Muscle of leg (tissue), 11 donors: ENCODE measurements around the gene RESF1. TPM values are rescaled to one million over a fixed set of nuclear protein-coding genes. Genes with fewer than 3 reads are reported as not detected.
"Not testable (repeated sequence)": the region's sequence is repeated elsewhere in the genome, so short reads cannot be mapped to it uniquely, and the experiment has no call there.

Experiments used
- DNase-seq: peaks from one replicate; pipeline ENCODE4 v3.0.0; 2013
- H3K27ac ChIP-seq: one replicate; pipeline ENCODE4 v1.5.1; 2013; ENCODE audit warnings: mild to moderate bottlenecking, low read length, control low read depth
- H3K27me3 ChIP-seq: one replicate; pipeline ENCODE4 v1.6.1; 2013; ENCODE audit warnings: low read length; ENCODE audit not compliant: control insufficient read depth, insufficient read depth
- H3K36me3 ChIP-seq: one replicate; pipeline ENCODE4 v1.6.1; 2013; ENCODE audit warnings: low read length; ENCODE audit not compliant: control insufficient read depth, insufficient read depth
- H3K4me1 ChIP-seq: one replicate; pipeline ENCODE4 v1.6.1; 2013; ENCODE audit warnings: low read length; ENCODE audit not compliant: control insufficient read depth, insufficient read depth
- H3K4me3 ChIP-seq: one replicate; pipeline ENCODE4 v1.5.1; 2013; ENCODE audit warnings: low read length, control low read depth
- H3K9me3 ChIP-seq: replicated peaks from 2 replicates; pipeline ENCODE4 v1.6.1; 2013; ENCODE audit warnings: low read depth, low read length; ENCODE audit not compliant: control insufficient read depth
- WGBS: methylation state at CpG from one replicate; pipeline ENCODE4 v1.1.5; 2013; ENCODE audit warnings: missing lambda C conversion rate; ENCODE audit not compliant: insufficient coverage; 5-methylcytosine and 5-hydroxymethylcytosine counted together
- polyA plus RNA-seq, 8 donors: library from polyadenylated mRNA; unstranded; fragments of 120-200 nt; gene quantifications; one replicate each; pipeline versions ENCODE4 v1.2.1 to v1.2.3, GENCODE V29; 2013; ENCODE audit warnings: inconsistent platforms in 1 of 8, low replicate concordance in 1 of 8; ENCODE audit not compliant: insufficient read length in 8 of 8, insufficient read depth in 1 of 8
- total RNA-seq: library from RNA; stranded (reverse); fragments of 120-200 nt; gene quantifications from one replicate; pipeline ENCODE4 v1.2.4, GENCODE V29; 2013

The RESF1 gene
- total and polyA plus RNA-seq, 9 donors: 21.2 to 28.5 (median 23.6) TPM

GRCh38 chr12:31931796-31932715 lies 27.2 kb upstream of the RESF1 start:
- Histone ChIP-seq H3K4me1 (no peaks in the 10 kb centered on the region), H3K9me3 (no peaks in the 10 kb centered on the region), H3K4me3 (no peak overlapping the region), H3K27me3 (no peaks in the 10 kb centered on the region), H3K27ac (no peak overlapping the region), H3K36me3 (no peaks in the 10 kb centered on the region)
- no peak for DNase-seq
- WGBS: 63% methylated on average over 1 of the region's 7 CpGs

GRCh38 chr12:31944299-31944698 lies 14.9 kb upstream of the RESF1 start:
- H3K27me3 ChIP-seq: no peaks in the 10 kb centered on the region
- H3K27ac ChIP-seq: no peak overlapping the region
- peaks cover 10% of the 10 kb centered on the region for H3K9me3 ChIP-seq
- H3K4me3 ChIP-seq: no peak overlapping the region
- 68% methylated on average over 3 of the region's 4 CpGs for WGBS
- no peaks in the 10 kb centered on the region for H3K36me3 ChIP-seq
- DNase-seq: no peak
- H3K4me1 ChIP-seq: no peaks in the 10 kb centered on the region

- Histone ChIP-seq H3K36me3 (no peaks in the 10 kb centered on the region), H3K27me3 (no peaks in the 10 kb centered on the region), H3K4me1 (no peaks in the 10 kb centered on the region), H3K4me3 (no peak overlapping the region), H3K9me3 (peaks cover 10% of the 10 kb centered on the region), H3K27ac (no peak overlapping the region)
- WGBS: 94% methylated on average over 3 of the region's 6 CpGs
- DNase-seq: no peak
Observed at GRCh38 chr12:31947971-31948370, 11.2 kb upstream of the RESF1 start.

- not testable (repeated sequence) for H3K36me3 ChIP-seq, H3K27ac ChIP-seq, DNase-seq, H3K4me1 ChIP-seq, H3K27me3 ChIP-seq, H3K4me3 ChIP-seq
- peaks cover 10% of the 10 kb centered on the region for H3K9me3 ChIP-seq
- WGBS: 79% methylated on average over 3 of the region's 3 CpGs
Observed at GRCh38 chr12:31948697-31949359, 10.4 kb upstream of the RESF1 start.

- no CpG with 5 or more reads among the region's 4 CpGs for WGBS
- H3K27me3 ChIP-seq: no peaks in the 10 kb centered on the region
- no peaks in the 10 kb centered on the region for H3K36me3 ChIP-seq
- no peaks in the 10 kb centered on the region for H3K4me1 ChIP-seq
- no peak overlapping the region for H3K4me3 ChIP-seq
- no peak for DNase-seq
- peaks cover 3% of the 10 kb centered on the region for H3K9me3 ChIP-seq
- no peak overlapping the region for H3K27ac ChIP-seq
Observed at GRCh38 chr12:31950088-31950487, 9.1 kb upstream of the RESF1 start.

- Histone ChIP-seq H3K4me1 (no peaks in the 10 kb centered on the region), H3K27ac (no peak overlapping the region), H3K36me3 (no peaks in the 10 kb centered on the region), H3K4me3 (no peak overlapping the region), H3K27me3 (no peaks in the 10 kb centered on the region), H3K9me3 (peaks cover 3% of the 10 kb centered on the region)
- no peak for DNase-seq
Observed at GRCh38 chr12:31950492-31950891, 8.7 kb upstream of the RESF1 start.

- Histone ChIP-seq H3K4me1 (no peaks in the 10 kb centered on the region), H3K27me3 (no peaks in the 10 kb centered on the region), H3K9me3 (peaks cover 3% of the 10 kb centered on the region), H3K36me3 (no peaks in the 10 kb centered on the region), H3K27ac (no peak overlapping the region), H3K4me3 (no peak overlapping the region)
- WGBS: no CpG with 5 or more reads among the region's 4 CpGs
- DNase-seq: no peak
Observed at GRCh38 chr12:31951008-31951407, 8.2 kb upstream of the RESF1 start.

GRCh38 chr12:31951939-31952338 lies 7.3 kb upstream of the RESF1 start:
- no CpG with 5 or more reads among the region's 2 CpGs for WGBS
- Histone ChIP-seq H3K36me3 (no peaks in the 10 kb centered on the region), H3K27me3 (no peaks in the 10 kb centered on the region), H3K9me3 (peaks cover 3% of the 10 kb centered on the region), H3K4me3 (no peak overlapping the region), H3K27ac (no peak overlapping the region), H3K4me1 (no peaks in the 10 kb centered on the region)
- DNase-seq: no peak

- Histone ChIP-seq H3K27ac (no peak overlapping the region), H3K4me1 (no peaks in the 10 kb centered on the region), H3K9me3 (no peaks in the 10 kb centered on the region), H3K4me3 (no peak overlapping the region), H3K27me3 (no peaks in the 10 kb centered on the region), H3K36me3 (no peaks in the 10 kb centered on the region)
- WGBS: 80% methylated on average over 1 of the region's 5 CpGs
- no peak for DNase-seq
Observed at GRCh38 chr12:31952418-31952817, 6.8 kb upstream of the RESF1 start.

GRCh38 chr12:31954925-31955858 lies 4.0 kb upstream of the RESF1 start:
- Histone ChIP-seq H3K36me3 (no peaks in the 10 kb centered on the region), H3K4me3 (no peak overlapping the region), H3K27ac (no peak overlapping the region), H3K9me3 (no peaks in the 10 kb centered on the region), H3K4me1 (peaks cover 3% of the 10 kb centered on the region), H3K27me3 (no peaks in the 10 kb centered on the region)
- WGBS: 100% methylated on average over 4 of the region's 7 CpGs
- DNase-seq: no peak
